Mesenchymal stem cell (in vitro differentiated cells and primary cell): Measurements from ENCODE around the gene DCTN4.

Source experiments
- DNase-seq: peaks from one replicate; pipeline ENCODE4 v3.0.0-alpha.2; 2013
- H2AFZ ChIP-seq: one replicate; pipeline ENCODE4 v1.6.1; 2013; ENCODE audit warnings: low read depth, mild to moderate bottlenecking, control low read depth, inconsistent platforms, low read length, moderate library complexity
- H2AK5ac ChIP-seq: 2 replicates; pipeline ENCODE4 v1.6.1; 2013; ENCODE audit warnings: low read length, moderate library complexity, mild to moderate bottlenecking, inconsistent platforms; ENCODE audit not compliant: severe bottlenecking
- H2BK120ac ChIP-seq: one replicate; pipeline ENCODE4 v1.6.1; 2013; ENCODE audit warnings: low read depth, mild to moderate bottlenecking, inconsistent platforms, low read length, moderate library complexity
- H2BK12ac ChIP-seq, 2 experiments: one replicate each; pipeline ENCODE4 v1.6.1; 2013; ENCODE audit warnings: inconsistent platforms in 2 of 2, low read length in 2 of 2, mild to moderate bottlenecking in 2 of 2, moderate library complexity in 2 of 2, control low read depth in 1 of 2
- H2BK15ac ChIP-seq: one replicate; pipeline ENCODE4 v1.6.1; 2013; ENCODE audit warnings: mild to moderate bottlenecking, low read depth, inconsistent platforms; ENCODE audit not compliant: poor library complexity, severe bottlenecking
- H2BK5ac ChIP-seq: 2 replicates; pipeline ENCODE4 v1.6.1; 2013; ENCODE audit warnings: low read depth, mild to moderate bottlenecking, low read length, control low read depth, inconsistent platforms; ENCODE audit not compliant: poor library complexity, severe bottlenecking
- H3K14ac ChIP-seq, 2 experiments: one replicate each; pipeline ENCODE4 v1.6.1; 2013; ENCODE audit warnings: inconsistent platforms in 2 of 2, low read length in 2 of 2, control low read depth in 1 of 2, mild to moderate bottlenecking in 1 of 2, moderate library complexity in 1 of 2
- H3K18ac ChIP-seq, 2 experiments: one replicate each; pipeline ENCODE4 v1.6.1; 2013; ENCODE audit warnings: inconsistent platforms in 2 of 2, low read length in 2 of 2, control low read depth in 1 of 2, low read depth in 1 of 2, mild to moderate bottlenecking in 1 of 2
- H3K23ac ChIP-seq, 2 experiments: one replicate each; pipeline ENCODE4 v1.6.1; 2013; ENCODE audit warnings: inconsistent platforms in 2 of 2, low read length in 2 of 2, mild to moderate bottlenecking in 2 of 2, moderate library complexity in 2 of 2, control low read depth in 1 of 2
- H3K27ac ChIP-seq: 2 replicates; pipeline ENCODE4 v1.5.1; 2013; ENCODE audit warnings: mild to moderate bottlenecking, moderate library complexity, low read length, control low read depth, inconsistent platforms; ENCODE audit not compliant: poor library complexity, severe bottlenecking
- H3K27me3 ChIP-seq, 2 experiments: 2 replicates each; pipeline versions ENCODE4 v1.6.1 to v1.7.0; 2013; ENCODE audit warnings: low read length in 2 of 2, mild to moderate bottlenecking in 2 of 2, moderate library complexity in 2 of 2, control low read depth in 1 of 2, inconsistent platforms in 1 of 2; ENCODE audit not compliant: control insufficient read depth in 1 of 2, insufficient read depth in 1 of 2
- H3K36me3 ChIP-seq, 2 experiments: 2 replicates each; pipeline versions ENCODE4 v1.6.1 to v1.7.0; 2013; ENCODE audit warnings: low read length in 2 of 2, control low read depth in 1 of 2, inconsistent platforms in 1 of 2, low read depth in 1 of 2, mild to moderate bottlenecking in 1 of 2; ENCODE audit not compliant: insufficient read depth in 2 of 2, control insufficient read depth in 1 of 2
- H3K4ac ChIP-seq, 2 experiments: one replicate each; pipeline ENCODE4 v1.6.1; 2013; ENCODE audit warnings: inconsistent platforms in 2 of 2, low read length in 2 of 2, mild to moderate bottlenecking in 2 of 2, moderate library complexity in 2 of 2, control low read depth in 1 of 2, low read depth in 1 of 2
- H3K4me1 ChIP-seq: 2 replicates; pipeline ENCODE4 v1.6.1; 2013; ENCODE audit warnings: low read depth, low read length, control low read depth; ENCODE audit not compliant: control insufficient read depth, insufficient read depth
- H3K4me2 ChIP-seq: 2 replicates; pipeline ENCODE4 v1.6.1; 2013; ENCODE audit warnings: low read length, mild to moderate bottlenecking, inconsistent platforms; ENCODE audit not compliant: poor library complexity, severe bottlenecking
- H3K4me3 ChIP-seq, 2 experiments: 2 replicates each; pipeline versions ENCODE4 v1.5.1 to v1.7.0; 2013; ENCODE audit warnings: low read length in 2 of 2, mild to moderate bottlenecking in 2 of 2, control low read depth in 1 of 2, low read depth in 1 of 2; ENCODE audit not compliant: insufficient read depth in 1 of 2
- H3K79me1 ChIP-seq: replicated peaks from 2 replicates; pipeline ENCODE4 v1.6.1; 2013; ENCODE audit warnings: mild to moderate bottlenecking, control low read depth, low read length, inconsistent platforms; ENCODE audit not compliant: poor library complexity, severe bottlenecking
- H3K9ac ChIP-seq: 2 replicates; pipeline ENCODE4 v1.7.0; 2013; ENCODE audit warnings: mild to moderate bottlenecking, low read length, moderate library complexity
- H3K9me3 ChIP-seq: 2 replicates; pipeline ENCODE4 v1.7.0; 2013; ENCODE audit warnings: mild to moderate bottlenecking, low read length; ENCODE audit not compliant: control insufficient read depth
- H4K8ac ChIP-seq: one replicate; pipeline ENCODE4 v1.6.1; 2013; ENCODE audit warnings: inconsistent platforms, mild to moderate bottlenecking, low read length, moderate library complexity
- H4K91ac ChIP-seq: one replicate; pipeline ENCODE4 v1.6.1; 2013; ENCODE audit warnings: mild to moderate bottlenecking, low read length, inconsistent platforms
- WGBS: methylation state at CpG from one replicate; pipeline ENCODE4 v1.1.7; 2013; ENCODE audit warnings: mixed read lengths; 5-methylcytosine and 5-hydroxymethylcytosine counted together

Gene DCTN4

DNA sequence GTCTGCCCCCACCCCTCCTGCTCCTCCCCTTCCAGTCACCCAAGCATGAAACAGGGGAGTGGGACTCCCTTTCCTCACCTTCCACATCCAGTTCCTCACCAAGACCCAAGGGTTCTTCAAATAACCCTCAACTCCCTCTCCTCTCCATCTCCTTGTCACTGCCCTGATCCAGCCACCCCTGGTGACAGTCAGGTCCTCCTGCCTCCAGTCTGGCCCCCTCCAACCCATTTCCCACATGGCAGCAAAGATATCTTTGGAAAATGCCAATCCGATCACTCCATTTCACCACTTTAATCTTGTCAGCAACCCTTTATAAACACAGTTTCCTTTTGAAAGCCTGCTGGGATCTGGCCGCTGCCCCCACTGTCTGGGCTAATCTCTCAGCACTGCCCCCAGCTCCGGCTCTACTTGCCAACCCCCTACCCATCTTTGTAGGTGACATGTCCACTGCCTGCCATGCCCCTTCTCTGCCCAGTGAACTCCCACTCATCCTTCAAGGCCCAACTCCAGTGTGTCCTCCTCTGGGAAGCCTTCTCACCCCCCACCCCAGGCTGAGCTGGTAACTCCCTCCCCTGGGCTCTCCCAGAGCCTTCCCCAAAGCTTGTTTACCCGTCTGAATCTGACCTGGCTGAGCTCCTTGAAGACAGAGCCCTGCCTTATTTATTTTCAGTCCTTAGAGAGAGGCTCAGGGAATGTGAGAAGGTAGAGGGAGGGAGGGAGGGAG, 98.5 kb downstream of the DCTN4 start:
- Histone ChIP-seq H3K9ac (no peak overlapping the region), H3K27ac (no peak overlapping the region), H3K9me3 (no peaks in the 10 kb centered on the region), H3K4me2 (no peak overlapping the region), H3K23ac (no peak overlapping the region), H4K8ac (no peak overlapping the region), H3K4me3 (no peak overlapping the region), H3K18ac (no peak overlapping the region), H3K36me3 (no peaks in the 10 kb centered on the region), H3K4ac (no peak overlapping the region), H2BK120ac (no peak overlapping the region), H2BK5ac (no peak overlapping the region), H3K79me1 (no peaks in the 10 kb centered on the region), H2BK12ac (no peak overlapping the region), H4K91ac (no peak overlapping the region), H3K14ac (no peak overlapping the region), H3K27me3 (peaks cover 16 to 24% of the 10 kb centered on the region in 2 experiments), H2AK5ac (no peak overlapping the region), H2BK15ac (no peak overlapping the region), H2AFZ (no peak overlapping the region), H3K4me1 (peaks cover 16% of the 10 kb centered on the region)
- 58% methylated on average over 4 of the region's 4 CpGs for WGBS
- DNase-seq = no peak

DNA sequence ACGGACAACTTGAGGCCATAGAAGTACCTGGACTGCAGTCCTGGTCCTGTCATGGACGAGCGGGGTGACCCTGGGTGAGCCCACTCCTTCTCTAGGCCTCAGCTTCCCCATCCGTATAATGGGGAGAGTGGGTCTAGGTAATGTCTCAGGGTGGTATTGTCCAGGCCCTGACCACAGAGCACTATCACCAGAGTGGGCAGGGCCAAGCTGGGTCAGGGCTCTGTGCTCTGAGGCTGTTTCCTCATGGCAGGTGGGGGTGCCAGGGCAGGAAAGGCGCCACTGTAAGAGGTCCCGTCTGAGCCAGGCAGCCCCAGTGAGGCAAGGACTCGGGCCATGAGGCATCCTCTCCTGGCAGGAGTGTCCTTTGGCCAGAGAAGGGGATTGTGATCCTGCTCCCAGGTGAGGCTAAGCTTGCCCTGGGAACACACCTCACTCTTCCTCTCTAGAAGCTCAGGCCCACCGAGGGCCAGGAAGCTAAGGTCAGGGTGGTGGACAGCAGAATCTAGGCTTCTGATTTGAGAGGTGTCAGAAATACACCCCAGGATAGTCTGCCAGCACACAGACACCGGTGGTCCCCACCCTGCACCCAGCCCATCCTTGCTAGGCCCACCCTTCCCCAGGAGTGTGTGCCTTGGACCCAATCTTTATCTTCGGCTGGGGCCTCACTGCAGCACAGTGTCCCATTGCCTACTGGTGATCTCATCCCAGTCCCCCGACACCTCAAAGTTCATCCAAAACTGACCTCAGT, 99.3 kb downstream of the DCTN4 start:
- H3K4me1 ChIP-seq = peaks cover 12% of the 10 kb centered on the region
- no peak overlapping the region for H4K91ac ChIP-seq
- no peak overlapping the region for H2BK15ac ChIP-seq
- DNase-seq = no peak
- H3K79me1 ChIP-seq = no peaks in the 10 kb centered on the region
- H4K8ac ChIP-seq = no peak overlapping the region
- no peak overlapping the region for H3K27ac ChIP-seq
- no peak overlapping the region for H2AFZ ChIP-seq
- H3K4me3 ChIP-seq = no peak overlapping the region
- no peak overlapping the region for H2BK12ac ChIP-seq
- no peaks in the 10 kb centered on the region for H3K9me3 ChIP-seq
- no peak overlapping the region for H3K4me2 ChIP-seq
- no peak overlapping the region for H3K9ac ChIP-seq
- H3K36me3 ChIP-seq = no peaks in the 10 kb centered on the region
- peaks cover 16 to 19% of the 10 kb centered on the region in 2 experiments for H3K27me3 ChIP-seq
- H2BK120ac ChIP-seq = no peak overlapping the region
- no peak overlapping the region for H3K4ac ChIP-seq
- no peak overlapping the region for H2AK5ac ChIP-seq
- whole genome bisulfite sequencing = 87% methylated on average over 8 of the region's 11 CpGs
- H2BK5ac ChIP-seq = no peak overlapping the region
- peak overlapping the region in 1 of 2 experiments; percentile 6 for H3K18ac ChIP-seq
- H3K23ac ChIP-seq = no peak overlapping the region
- no peak overlapping the region for H3K14ac ChIP-seq

DNA sequence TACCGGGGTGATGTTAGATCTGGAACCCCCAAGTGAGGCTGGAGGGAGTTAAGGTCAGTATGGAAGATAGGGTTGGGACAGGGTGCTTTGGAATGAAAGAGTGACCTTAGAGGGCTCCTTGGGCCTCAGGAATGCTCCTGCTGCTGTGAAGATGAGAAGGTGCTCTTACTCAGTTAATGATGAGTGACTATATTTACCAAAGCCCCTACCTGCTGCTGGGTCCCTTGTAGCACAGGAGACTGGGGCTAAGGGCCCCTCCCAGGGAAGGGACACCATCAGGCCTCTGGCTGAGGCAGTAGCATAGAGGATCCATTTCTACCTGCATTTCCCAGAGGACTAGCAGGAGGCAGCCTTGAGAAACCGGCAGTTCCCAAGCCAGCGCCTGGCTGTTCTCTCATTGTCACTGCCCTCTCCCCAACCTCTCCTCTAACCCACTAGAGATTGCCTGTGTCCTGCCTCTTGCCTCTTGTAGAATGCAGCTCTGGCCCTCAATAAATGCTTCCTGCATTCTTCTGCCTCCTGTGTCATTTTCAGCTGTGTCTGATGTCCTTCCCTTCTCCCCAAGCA, 100.0 kb downstream of the DCTN4 start:
- DNase-seq = no peak
- no peak overlapping the region for H3K4me2 ChIP-seq
- H3K79me1 ChIP-seq = no peaks in the 10 kb centered on the region
- H2BK12ac ChIP-seq = no peak overlapping the region
- H3K4ac ChIP-seq = no peak overlapping the region
- no peak overlapping the region for H2BK120ac ChIP-seq
- H3K23ac ChIP-seq = no peak overlapping the region
- no peak overlapping the region for H3K27ac ChIP-seq
- no peaks in the 10 kb centered on the region for H3K36me3 ChIP-seq
- no peak overlapping the region for H2BK15ac ChIP-seq
- peaks cover 15 to 16% of the 10 kb centered on the region in 2 experiments for H3K27me3 ChIP-seq
- H2BK5ac ChIP-seq = no peak overlapping the region
- H2AFZ ChIP-seq = no peak overlapping the region
- no peaks in the 10 kb centered on the region for H3K9me3 ChIP-seq
- no peak overlapping the region for H3K4me3 ChIP-seq
- H3K9ac ChIP-seq = no peak overlapping the region
- H2AK5ac ChIP-seq = no peak overlapping the region
- H4K8ac ChIP-seq = no peak overlapping the region
- 51% methylated on average over 3 of the region's 3 CpGs for WGBS
- H3K14ac ChIP-seq = no peak overlapping the region
- H3K18ac ChIP-seq = no peak overlapping the region
- H4K91ac ChIP-seq = no peak overlapping the region
- peaks cover 12% of the 10 kb centered on the region for H3K4me1 ChIP-seq
